ENCODE data around the gene UBE2E3. TPM values are rescaled to one million over a fixed set of nuclear protein-coding genes. Genes with fewer than 3 reads are reported as not detected.

UBE2E3 gene
- total RNA-seq, 1 experiment from 2014 or later, result 91.3 TPM

DNA sequence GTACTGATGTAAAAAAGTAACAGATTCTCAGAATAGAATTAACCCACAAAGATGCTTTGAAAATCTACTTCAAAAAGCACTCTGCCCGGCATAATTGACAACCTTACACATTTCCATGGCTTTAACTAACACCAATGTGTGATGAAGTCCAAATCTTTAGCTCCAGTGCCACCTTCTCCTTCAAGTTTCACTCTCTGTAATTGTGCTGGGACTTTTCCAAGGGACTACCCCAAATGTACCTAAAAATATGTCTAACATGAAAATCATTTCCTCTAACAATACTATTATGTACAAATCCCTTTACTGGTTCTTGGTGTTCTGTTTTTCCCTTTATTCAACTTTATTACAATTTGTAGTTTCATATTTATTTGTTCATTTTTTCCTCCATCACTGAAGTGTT, 20.6 kb upstream of the UBE2E3 start:
- no peak for TF ChIP-seq SIN3A (IDR thresholded peaks at IDR 0.05; ENCODE audit: borderline replicate concordance, insufficient read depth, low read depth, low read length)
- no peak for TF ChIP-seq TCF7L2 (IDR thresholded peaks at IDR 0.05; ENCODE audit: low read depth, low read length)
- TF ChIP-seq, protein P1, sequence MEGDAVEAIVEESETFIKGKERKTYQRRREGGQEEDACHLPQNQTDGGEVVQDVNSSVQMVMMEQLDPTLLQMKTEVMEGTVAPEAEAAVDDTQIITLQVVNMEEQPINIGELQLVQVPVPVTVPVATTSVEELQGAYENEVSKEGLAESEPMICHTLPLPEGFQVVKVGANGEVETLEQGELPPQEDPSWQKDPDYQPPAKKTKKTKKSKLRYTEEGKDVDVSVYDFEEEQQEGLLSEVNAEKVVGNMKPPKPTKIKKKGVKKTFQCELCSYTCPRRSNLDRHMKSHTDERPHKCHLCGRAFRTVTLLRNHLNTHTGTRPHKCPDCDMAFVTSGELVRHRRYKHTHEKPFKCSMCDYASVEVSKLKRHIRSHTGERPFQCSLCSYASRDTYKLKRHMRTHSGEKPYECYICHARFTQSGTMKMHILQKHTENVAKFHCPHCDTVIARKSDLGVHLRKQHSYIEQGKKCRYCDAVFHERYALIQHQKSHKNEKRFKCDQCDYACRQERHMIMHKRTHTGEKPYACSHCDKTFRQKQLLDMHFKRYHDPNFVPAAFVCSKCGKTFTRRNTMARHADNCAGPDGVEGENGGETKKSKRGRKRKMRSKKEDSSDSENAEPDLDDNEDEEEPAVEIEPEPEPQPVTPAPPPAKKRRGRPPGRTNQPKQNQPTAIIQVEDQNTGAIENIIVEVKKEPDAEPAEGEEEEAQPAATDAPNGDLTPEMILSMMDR (IDR thresholded peaks at IDR 0.05), result no peak
- TF ChIP-seq, protein P2, sequence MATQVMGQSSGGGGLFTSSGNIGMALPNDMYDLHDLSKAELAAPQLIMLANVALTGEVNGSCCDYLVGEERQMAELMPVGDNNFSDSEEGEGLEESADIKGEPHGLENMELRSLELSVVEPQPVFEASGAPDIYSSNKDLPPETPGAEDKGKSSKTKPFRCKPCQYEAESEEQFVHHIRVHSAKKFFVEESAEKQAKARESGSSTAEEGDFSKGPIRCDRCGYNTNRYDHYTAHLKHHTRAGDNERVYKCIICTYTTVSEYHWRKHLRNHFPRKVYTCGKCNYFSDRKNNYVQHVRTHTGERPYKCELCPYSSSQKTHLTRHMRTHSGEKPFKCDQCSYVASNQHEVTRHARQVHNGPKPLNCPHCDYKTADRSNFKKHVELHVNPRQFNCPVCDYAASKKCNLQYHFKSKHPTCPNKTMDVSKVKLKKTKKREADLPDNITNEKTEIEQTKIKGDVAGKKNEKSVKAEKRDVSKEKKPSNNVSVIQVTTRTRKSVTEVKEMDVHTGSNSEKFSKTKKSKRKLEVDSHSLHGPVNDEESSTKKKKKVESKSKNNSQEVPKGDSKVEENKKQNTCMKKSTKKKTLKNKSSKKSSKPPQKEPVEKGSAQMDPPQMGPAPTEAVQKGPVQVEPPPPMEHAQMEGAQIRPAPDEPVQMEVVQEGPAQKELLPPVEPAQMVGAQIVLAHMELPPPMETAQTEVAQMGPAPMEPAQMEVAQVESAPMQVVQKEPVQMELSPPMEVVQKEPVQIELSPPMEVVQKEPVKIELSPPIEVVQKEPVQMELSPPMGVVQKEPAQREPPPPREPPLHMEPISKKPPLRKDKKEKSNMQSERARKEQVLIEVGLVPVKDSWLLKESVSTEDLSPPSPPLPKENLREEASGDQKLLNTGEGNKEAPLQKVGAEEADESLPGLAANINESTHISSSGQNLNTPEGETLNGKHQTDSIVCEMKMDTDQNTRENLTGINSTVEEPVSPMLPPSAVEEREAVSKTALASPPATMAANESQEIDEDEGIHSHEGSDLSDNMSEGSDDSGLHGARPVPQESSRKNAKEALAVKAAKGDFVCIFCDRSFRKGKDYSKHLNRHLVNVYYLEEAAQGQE (IDR thresholded peaks at IDR 0.05; ENCODE audit: insufficient read depth in 1 of 2, low read depth in 2 of 2, low read length in 1 of 2), result no peak
- no peak for TF ChIP-seq POLR2AphosphoS5 (IDR thresholded peaks at IDR 0.05; ENCODE audit: low read depth, low read length)
- CTCF ChIA-PET, result no interaction called here
- intact Hi-C loops (cut with micrococcal nuclease; ENCODE audit: unreplicated experiment), result no loop called here
- no peaks in the 10 kb centered on the region for H3K36me3 ChIP-seq (ENCODE audit: control insufficient read depth, insufficient read depth, low read length)
- H3K9me3 ChIP-seq (ENCODE audit: control insufficient read depth, insufficient read depth, low read depth, low read length), result no peaks in the 10 kb centered on the region
- ATAC-seq (no peak), DNase-seq (ENCODE audit: low read depth, low spot score) (no peak)
- H3K4me1 ChIP-seq (ENCODE audit: control insufficient read depth, insufficient read depth, low read length), result no peaks in the 10 kb centered on the region
- no TSS peak for BruUV-seq (replicated peaks)
- no peaks in the 10 kb centered on the region for H3K27me3 ChIP-seq (ENCODE audit: control insufficient read depth, insufficient read depth, low read length)
- H3K27ac ChIP-seq (ENCODE audit: low read length), result no peak overlapping the region
- no peak overlapping the region for H3K4me3 ChIP-seq (ENCODE audit: low read depth in 2 of 2, low read length in 2 of 2)
- POLR2A ChIA-PET, result no interaction called here
- in situ Hi-C loops (cut with HindIII; ENCODE audit: low pct_unique_long_range_greater_than_20kb, low sequenced_read_pairs), result no loop called here

DNA sequence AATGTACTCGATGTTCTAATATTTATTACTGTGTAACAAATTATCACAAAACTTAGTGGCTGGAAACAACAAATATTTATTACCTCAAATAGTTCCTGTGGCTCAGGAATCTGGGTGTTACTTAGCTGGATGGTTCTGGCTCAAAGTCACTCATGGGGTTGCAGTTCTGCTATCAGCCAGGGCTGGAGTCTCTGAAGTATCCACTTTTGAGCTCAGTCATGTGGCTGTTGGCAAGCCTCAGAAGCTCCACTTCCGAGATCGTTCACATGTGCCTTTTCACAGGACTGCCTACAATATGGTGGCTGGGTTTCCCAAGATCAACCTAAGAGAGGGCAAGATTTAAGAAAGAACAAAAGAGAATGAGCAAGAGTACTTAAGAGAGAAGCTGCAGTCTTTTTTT, 19.4 kb upstream of the UBE2E3 start:
- Histone ChIP-seq H3K9me3 (ENCODE audit: control insufficient read depth, insufficient read depth, low read depth, low read length) (no peaks in the 10 kb centered on the region), H3K36me3 (ENCODE audit: control insufficient read depth, insufficient read depth, low read length) (no peaks in the 10 kb centered on the region), H3K27ac (ENCODE audit: low read length) (no peak overlapping the region), H3K27me3 (ENCODE audit: control insufficient read depth, insufficient read depth, low read length) (no peaks in the 10 kb centered on the region), H3K4me1 (ENCODE audit: control insufficient read depth, insufficient read depth, low read length) (no peaks in the 10 kb centered on the region), H3K4me3 (ENCODE audit: low read depth in 2 of 2, low read length in 2 of 2) (no peak overlapping the region)
- in situ Hi-C loops (cut with HindIII; ENCODE audit: low pct_unique_long_range_greater_than_20kb, low sequenced_read_pairs), result no loop called here
- ChIA-PET CTCF (no interaction called here), POLR2A (no interaction called here)
- DNase-seq (ENCODE audit: low read depth, low spot score) (no peak), ATAC-seq (no peak)
- BruUV-seq (replicated peaks), result no TSS peak
- TF ChIP-seq SIN3A (IDR thresholded peaks at IDR 0.05; ENCODE audit: borderline replicate concordance, insufficient read depth, low read depth, low read length) (no peak), POLR2AphosphoS5 (IDR thresholded peaks at IDR 0.05; ENCODE audit: low read depth, low read length) (no peak), TCF7L2 (IDR thresholded peaks at IDR 0.05; ENCODE audit: low read depth, low read length) (no peak)
- TF ChIP-seq, protein P2 (IDR thresholded peaks at IDR 0.05; ENCODE audit: insufficient read depth in 1 of 2, low read depth in 2 of 2, low read length in 1 of 2), result no peak
- TF ChIP-seq, protein P1 (IDR thresholded peaks at IDR 0.05), result no peak
- intact Hi-C loops (cut with micrococcal nuclease; ENCODE audit: unreplicated experiment), result no loop called here

Data from Panc1 (cell line).